ENCODE results near the gene UBR2. TPM values are rescaled to one million over a fixed set of nuclear protein-coding genes. Genes with fewer than 3 reads are reported as not detected.
"Not testable (repeated sequence)": the region's sequence is repeated elsewhere in the genome, so short reads cannot be mapped to it uniquely, and the experiment has no call there.

The UBR2 gene
- total and polyA plus RNA-seq, 9 of the 15 experiments (the other 6 are each of a cell fraction or from before 2014, with no cell fraction given) = 9.1 to 38.9 (median 23.4) TPM

DNA sequence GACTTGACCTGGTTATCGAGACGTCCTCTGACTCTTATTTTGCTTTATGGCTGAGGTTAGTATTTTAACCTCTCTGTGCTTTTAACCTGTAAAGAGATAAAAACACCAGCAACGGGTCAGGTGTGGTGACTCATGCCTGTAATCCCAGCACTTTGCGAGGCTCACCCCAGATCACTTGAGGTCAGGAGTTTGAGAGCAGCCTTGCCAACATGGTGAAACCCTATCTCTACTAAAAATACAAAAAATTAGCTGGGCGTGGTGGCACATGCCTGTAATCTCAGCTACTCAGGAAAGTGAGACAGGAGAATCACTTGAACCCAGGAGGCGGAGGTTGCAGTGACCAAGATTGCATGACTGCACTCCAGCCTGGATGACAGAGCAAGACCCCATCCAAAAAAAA, 110.5 kb downstream of the UBR2 start:
- 38% methylated on average over 6 of the region's 6 CpGs for WGBS (ENCODE audit: insufficient coverage, low coverage, missing lambda C conversion rate)
- H3K4me2 ChIP-seq (ENCODE audit: insufficient read depth, low read length); H3K27ac ChIP-seq (ENCODE audit: extremely low read depth, low read depth, low read length); TF ChIP-seq NR2C1 (IDR thresholded peaks at IDR 0.05); TEAD4 (CRISPR knock-in tag; IDR thresholded peaks at IDR 0.05; ENCODE audit: borderline replicate concordance); MYNN (CRISPR knock-in tag; IDR thresholded peaks at IDR 0.05); JUND (tag; IDR thresholded peaks at IDR 0.05; ENCODE audit: borderline replicate concordance, low read depth, low read length): not testable (repeated sequence)
- peak; percentile 91 for TF ChIP-seq CBFA2T3 (IDR thresholded peaks at IDR 0.05)
- TF ChIP-seq STAT5A (IDR thresholded peaks at IDR 0.05; ENCODE audit: borderline replicate concordance, low read length) = 0 out of 2 replicates have a peak, but pooled peaks have one; percentile 8
- TF ChIP-seq PML (IDR thresholded peaks at IDR 0.05; ENCODE audit: low read length) = 0 out of 2 replicates have a peak, but pooled peaks have one; percentile 16
- peak; percentile 55 for TF ChIP-seq TCF3 (CRISPR knock-in tag; IDR thresholded peaks at IDR 0.05)
- peak; percentile 41; the same call in 1 of the 2 replicates for TF ChIP-seq NFIC (IDR thresholded peaks at IDR 0.05)
- 0 out of 2 replicates have a peak, but pooled peaks have one; percentile 10 for TF ChIP-seq MTA2 (IDR thresholded peaks at IDR 0.05; ENCODE audit: low read depth)
- TF ChIP-seq ARID1B (IDR thresholded peaks at IDR 0.05) = peak; percentile 71
- TF ChIP-seq MAFG (tag; conservative IDR thresholded peaks at IDR 0.05) = 0 out of 2 replicates have a peak, but pooled peaks have one; percentile 18
- TF ChIP-seq, protein P1, sequence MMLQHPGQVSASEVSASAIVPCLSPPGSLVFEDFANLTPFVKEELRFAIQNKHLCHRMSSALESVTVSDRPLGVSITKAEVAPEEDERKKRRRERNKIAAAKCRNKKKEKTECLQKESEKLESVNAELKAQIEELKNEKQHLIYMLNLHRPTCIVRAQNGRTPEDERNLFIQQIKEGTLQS (IDR thresholded peaks at IDR 0.05) = peak; percentile 71
- TF ChIP-seq, protein P1 (CRISPR knock-in tag; conservative IDR thresholded peaks at IDR 0.05) = not testable (repeated sequence)
- peak; percentile 72 for TF ChIP-seq FOSL1 (tag; conservative IDR thresholded peaks at IDR 0.05)
- TF ChIP-seq, protein P2, sequence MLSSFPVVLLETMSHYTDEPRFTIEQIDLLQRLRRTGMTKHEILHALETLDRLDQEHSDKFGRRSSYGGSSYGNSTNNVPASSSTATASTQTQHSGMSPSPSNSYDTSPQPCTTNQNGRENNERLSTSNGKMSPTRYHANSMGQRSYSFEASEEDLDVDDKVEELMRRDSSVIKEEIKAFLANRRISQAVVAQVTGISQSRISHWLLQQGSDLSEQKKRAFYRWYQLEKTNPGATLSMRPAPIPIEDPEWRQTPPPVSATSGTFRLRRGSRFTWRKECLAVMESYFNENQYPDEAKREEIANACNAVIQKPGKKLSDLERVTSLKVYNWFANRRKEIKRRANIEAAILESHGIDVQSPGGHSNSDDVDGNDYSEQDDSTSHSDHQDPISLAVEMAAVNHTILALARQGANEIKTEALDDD (IDR thresholded peaks at IDR 0.05) = peak; percentile 80; the same call in 1 of the 2 replicates
- TF ChIP-seq NCOR1 (IDR thresholded peaks at IDR 0.05) = peak; percentile 69; the same call in 1 of the 2 replicates
- peak; percentile 37; the same call in 1 of the 2 replicates for TF ChIP-seq NR2C1 (tag; IDR thresholded peaks at IDR 0.05)
- peak in 1 of 2 experiments; percentile 50; a peak in 1 of 4 replicates for TF ChIP-seq HDAC1 (IDR thresholded peaks at IDR 0.05)
- peak; percentile 26; the same call in 1 of the 2 replicates for TF ChIP-seq TEAD4 (IDR thresholded peaks at IDR 0.05; ENCODE audit: low read length)
- peak; percentile 96 for TF ChIP-seq MYNN (IDR thresholded peaks at IDR 0.05)
- TF ChIP-seq KDM1A (IDR thresholded peaks at IDR 0.05) = peak; percentile 94 to 96
- TF ChIP-seq CBFA2T2 (conservative IDR thresholded peaks at IDR 0.05) = peak; percentile 81
- peak; percentile 65; the same call in 1 of the 2 replicates for TF ChIP-seq DPF2 (IDR thresholded peaks at IDR 0.05)
- TF ChIP-seq RCOR1 (IDR thresholded peaks at IDR 0.05; ENCODE audit: borderline replicate concordance in 1 of 2, low read depth in 2 of 2, low read length in 2 of 2) = 0 out of 4 replicates have a peak, but pooled peaks of 1 of the 2 experiments have one; percentile 43
- peak; percentile 36; the same call in 1 of the 2 replicates for TF ChIP-seq JUND (IDR thresholded peaks at IDR 0.05; ENCODE audit: borderline replicate concordance, low read depth, low read length)

More for the DNA sequence above, 110.5 kb downstream of the UBR2 start:
- H2AFZ ChIP-seq (ENCODE audit: low read depth, low read length); intact Hi-C loops (cut with micrococcal nuclease); H3K4me3 ChIP-seq; H3K27me3 ChIP-seq (ENCODE audit: control insufficient read depth in 2 of 2, insufficient read depth in 2 of 2, low read length in 2 of 2); in situ Hi-C loops (cut with MboI); H3K9me3 ChIP-seq (replicated peaks; ENCODE audit: control insufficient read depth, insufficient read depth, low read depth, low read length); BruUV-seq (replicated peaks); H3K79me2 ChIP-seq (ENCODE audit: control insufficient read depth, insufficient read depth, low read length); H4K20me1 ChIP-seq (replicated peaks; ENCODE audit: control insufficient read depth, insufficient read depth, low read length); H3K4me1 ChIP-seq (replicated peaks in 1 of 2; ENCODE audit: control insufficient read depth in 2 of 2, insufficient read depth in 2 of 2, low read length in 2 of 2); H3K9ac ChIP-seq (ENCODE audit: insufficient read depth in 1 of 2, low read depth in 2 of 2, low read length in 2 of 2); H3K9me1 ChIP-seq (ENCODE audit: control insufficient read depth, insufficient read depth, low read length): not testable (repeated sequence)
- ChIA-PET CTCF (ENCODE audit: low intra/inter-chr PET ratio) (interaction anchor here (0.6 kb wide), 1 partner anchor 13 kb away, joined by 4 read pairs; no protein-coding TSS in a partner anchor), POLR2A (interaction anchor here (1.0 kb wide), 1 partner anchor 9 kb away, joined by 3 read pairs; no protein-coding TSS in a partner anchor)
- H3K36me3 ChIP-seq (ENCODE audit: control insufficient read depth, insufficient read depth, low read length) = peaks cover 88% of the 10 kb centered on the region
- DNase-seq (ENCODE audit: extremely low read depth in 1 of 4, low spot score in 3 of 4) (peak in 1 of 4 experiments; percentile 31), FAIRE-seq (peak; percentile 46), ATAC-seq (peak; percentile 51; the same call in 2 of the 3 replicates)
